Hepatocyte (in vitro differentiated cells): ENCODE data around the gene NCLN. TPM values are rescaled to one million over a fixed set of nuclear protein-coding genes. Genes with fewer than 3 reads are reported as not detected.

Experiments
- polyA plus RNA-seq: library from polyadenylated mRNA; unstranded; fragments of >200 nt; fragmentation: Nextera tagmentation; extraction: Ambion mirVana; gene quantifications from 2 replicates; pipeline ENCODE4 v1.2.1, GENCODE V29; 2016
- total RNA-seq: library from RNA; depleted of rRNA; stranded (reverse); fragments of >200 nt; gene quantifications from 2 replicates; pipeline ENCODE4 v1.2.3, GENCODE V29; 2014

Gene NCLN
- total and polyA plus RNA-seq, 2 experiments from 2014 or later = 44.9 to 94.2 TPM

Other genes starting within 250 kb of the NCLN start
- gene ZNF77, start 241.0 kb upstream of the NCLN start, total RNA-seq = 3.3 and 3.4 TPM in 2 replicates
- 1.8 and 2.2 TPM in 2 replicates for gene ZNF77, start 241.0 kb upstream of the NCLN start, polyA plus RNA-seq
- gene TLE6, start 208.4 kb upstream of the NCLN start, total RNA-seq = 1.2 and 4.7 TPM in 2 replicates
- gene TLE6, start 208.4 kb upstream of the NCLN start, polyA plus RNA-seq = 1.2 and 3.9 TPM in 2 replicates
- gene TLE2, start 156.7 kb upstream of the NCLN start, total RNA-seq = 25.4 and 36.2 TPM in 2 replicates
- gene TLE2, start 156.7 kb upstream of the NCLN start, polyA plus RNA-seq = 71.1 and 82.0 TPM in 2 replicates
- gene TLE5, start 123.4 kb upstream of the NCLN start, total RNA-seq = 241 and 260 TPM in 2 replicates
- 308 and 340 TPM in 2 replicates for gene TLE5, start 123.4 kb upstream of the NCLN start, polyA plus RNA-seq
- gene GNA11, start 91.6 kb upstream of the NCLN start, total RNA-seq = 53.8 and 60.2 TPM in 2 replicates
- 100 and 115 TPM in 2 replicates for gene GNA11, start 91.6 kb upstream of the NCLN start, polyA plus RNA-seq
- gene GNA15, start 49.9 kb upstream of the NCLN start, total RNA-seq = 0.24 and 1.5 TPM in 2 replicates
- 0.29 and 0.45 TPM in 2 replicates for gene GNA15, start 49.9 kb upstream of the NCLN start, polyA plus RNA-seq
- 0.07 TPM in 1 of 2 replicates, not detected in the other for gene S1PR4, start 7.2 kb upstream of the NCLN start, total RNA-seq
- gene S1PR4, start 7.2 kb upstream of the NCLN start, polyA plus RNA-seq = 0.16 TPM in 1 of 2 replicates, not detected in the other
- 0.03 TPM in 1 of 2 replicates, not detected in the other for gene CELF5, start 38.7 kb downstream of the NCLN start, total RNA-seq
- gene CELF5, start 38.7 kb downstream of the NCLN start, polyA plus RNA-seq = 0.17 and 0.90 TPM in 2 replicates
- 7.1 and 7.8 TPM in 2 replicates for gene NFIC, start 180.7 kb downstream of the NCLN start, total RNA-seq
- 20.9 and 30.5 TPM in 2 replicates for gene NFIC, start 180.7 kb downstream of the NCLN start, polyA plus RNA-seq